ENCODE results near the gene EIF5. TPM values are rescaled to one million over a fixed set of nuclear protein-coding genes. Genes with fewer than 3 reads are reported as not detected.

EIF5 gene
- total and polyA plus RNA-seq, 7 donors, result 70.3 to 305 (median 170) TPM

DNA sequence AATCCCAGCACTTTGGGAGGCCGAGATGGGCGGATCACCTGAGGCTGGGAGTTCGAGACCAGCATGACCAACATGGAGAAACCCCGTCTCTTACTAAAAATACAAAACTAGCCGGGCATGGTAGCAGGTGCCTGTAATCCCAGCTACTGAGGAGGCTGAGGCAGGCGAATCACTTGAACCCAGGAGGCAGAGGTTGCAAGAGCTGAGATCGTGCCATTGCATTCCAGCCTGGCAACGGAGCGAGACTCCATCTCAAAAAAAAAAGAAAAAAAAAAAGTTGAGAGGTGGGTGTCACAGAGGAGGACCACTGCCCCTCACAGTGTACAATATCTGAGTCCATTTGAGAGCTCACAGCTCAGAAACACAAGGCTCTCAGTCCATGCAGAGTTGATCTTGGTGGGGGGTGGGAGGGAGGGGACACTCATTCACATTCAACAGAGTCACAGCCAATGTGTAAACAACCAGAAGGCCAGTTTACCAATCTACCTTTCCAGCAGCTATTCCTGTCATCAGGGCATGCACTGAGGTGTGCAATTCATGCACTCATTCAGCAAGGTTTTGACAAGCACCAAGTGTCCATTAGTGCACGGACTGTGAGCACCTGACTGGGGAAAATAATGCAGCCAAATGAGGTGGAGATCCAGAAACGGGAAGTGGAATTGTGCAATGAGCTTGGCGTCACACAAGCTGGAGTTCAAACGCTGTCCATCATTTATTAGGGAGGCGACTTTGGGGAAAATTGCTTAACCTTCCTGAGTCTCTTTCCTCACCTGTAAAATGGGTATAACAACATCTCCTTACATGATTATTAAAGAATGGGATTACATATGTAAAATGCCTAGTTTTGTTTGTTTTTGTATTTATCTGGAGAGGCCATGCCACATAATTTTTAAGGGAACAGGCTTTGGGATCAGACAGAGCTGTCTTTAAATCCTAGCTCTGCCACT, 4.4 kb upstream of the EIF5 start:
- WGBS, 2 donors, result 73 to 75% methylated on average over 14 of the region's 14 CpGs
- Histone ChIP-seq H3K9me3 (no peaks in the 10 kb centered on the region), H3K36me3 (no peaks in the 10 kb centered on the region), H3K27ac (no peak overlapping the region), H3K4me1 (peaks cover 0 to 10% (median 9%) of the 10 kb centered on the region in 4 donors), H3K4me3 (no peak overlapping the region), H3K27me3 (no peaks in the 10 kb centered on the region)
- intact Hi-C loops (cut with DNase I), result loop anchor here (10.0 kb wide), 1 partner anchor 165 kb away; no protein-coding TSS in a partner anchor
- no peak for DNase-seq
- TF ChIP-seq, protein P1, sequence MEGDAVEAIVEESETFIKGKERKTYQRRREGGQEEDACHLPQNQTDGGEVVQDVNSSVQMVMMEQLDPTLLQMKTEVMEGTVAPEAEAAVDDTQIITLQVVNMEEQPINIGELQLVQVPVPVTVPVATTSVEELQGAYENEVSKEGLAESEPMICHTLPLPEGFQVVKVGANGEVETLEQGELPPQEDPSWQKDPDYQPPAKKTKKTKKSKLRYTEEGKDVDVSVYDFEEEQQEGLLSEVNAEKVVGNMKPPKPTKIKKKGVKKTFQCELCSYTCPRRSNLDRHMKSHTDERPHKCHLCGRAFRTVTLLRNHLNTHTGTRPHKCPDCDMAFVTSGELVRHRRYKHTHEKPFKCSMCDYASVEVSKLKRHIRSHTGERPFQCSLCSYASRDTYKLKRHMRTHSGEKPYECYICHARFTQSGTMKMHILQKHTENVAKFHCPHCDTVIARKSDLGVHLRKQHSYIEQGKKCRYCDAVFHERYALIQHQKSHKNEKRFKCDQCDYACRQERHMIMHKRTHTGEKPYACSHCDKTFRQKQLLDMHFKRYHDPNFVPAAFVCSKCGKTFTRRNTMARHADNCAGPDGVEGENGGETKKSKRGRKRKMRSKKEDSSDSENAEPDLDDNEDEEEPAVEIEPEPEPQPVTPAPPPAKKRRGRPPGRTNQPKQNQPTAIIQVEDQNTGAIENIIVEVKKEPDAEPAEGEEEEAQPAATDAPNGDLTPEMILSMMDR (IDR thresholded peaks at IDR 0.05), result no peak
- TF ChIP-seq POLR2AphosphoS5 (IDR thresholded peaks at IDR 0.05), result peak in 1 of 4 donors; percentile 19

DNA sequence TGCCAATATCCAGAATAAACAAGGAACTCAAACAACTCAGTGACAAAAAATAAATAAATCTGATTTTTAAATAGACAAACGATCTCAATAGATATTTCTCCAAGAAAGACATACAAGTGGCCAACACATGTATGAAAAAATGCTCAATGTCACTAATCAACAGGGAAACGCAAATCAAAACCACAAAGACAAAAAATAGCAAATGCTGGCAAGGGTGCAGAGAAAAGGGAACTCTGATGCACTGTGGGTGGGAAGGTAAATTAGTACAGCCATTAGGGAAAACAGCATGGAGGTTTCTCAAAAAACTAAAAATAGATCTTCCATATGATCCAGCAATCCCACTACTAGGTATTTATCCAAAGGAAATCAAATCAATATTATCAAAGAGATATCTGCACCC, 3.5 kb upstream of the EIF5 start:
- no peaks in the 10 kb centered on the region for H3K9me3 ChIP-seq
- H3K4me1 ChIP-seq, result peaks cover 0 to 14% (median 12%) of the 10 kb centered on the region in 4 donors
- no peak overlapping the region for H3K27ac ChIP-seq
- 51 to 57% methylated on average over 2 of the region's 2 CpGs for WGBS, 2 donors
- H3K36me3 ChIP-seq, result peaks cover under 1 to 3% (median 1%) of the 10 kb centered on the region in 4 donors
- H3K4me3 ChIP-seq, result no peak overlapping the region
- no peaks in the 10 kb centered on the region for H3K27me3 ChIP-seq
- intact Hi-C loops (cut with DNase I), result loop anchor here (10.0 kb wide), 1 partner anchor 164 kb away; no protein-coding TSS in a partner anchor
- TF ChIP-seq POLR2AphosphoS5 (IDR thresholded peaks at IDR 0.05) (no peak), EP300 (IDR thresholded peaks at IDR 0.05) (no peak), POLR2A (IDR thresholded peaks at IDR 0.05) (no peak)
- TF ChIP-seq, protein P1 (IDR thresholded peaks at IDR 0.05), result no peak
- DNase-seq, result no peak

GRCh38 chr14:103332143-103332919, 1.7 kb upstream of the EIF5 start:
- WGBS, 2 donors, result 62 to 83% methylated on average over 9 of the region's 9 CpGs
- Histone ChIP-seq H3K27me3 (no peaks in the 10 kb centered on the region), H3K27ac (peak overlapping the region; percentile 99 to 100 (median 100)), H3K4me1 (peaks cover 0 to 30% (median 25%) of the 10 kb centered on the region in 4 donors), H3K36me3 (peaks cover 18 to 21% (median 19%) of the 10 kb centered on the region in 4 donors), H3K9me3 (no peaks in the 10 kb centered on the region), H3K4me3 (no peak overlapping the region)
- intact Hi-C loops (cut with DNase I), result loop anchor here (10.0 kb wide), 1 partner anchor 162 kb away; no protein-coding TSS in a partner anchor
- DNase-seq, result no peak
- TF ChIP-seq EP300 (IDR thresholded peaks at IDR 0.05) (no peak), POLR2AphosphoS5 (IDR thresholded peaks at IDR 0.05) (no peak), POLR2A (IDR thresholded peaks at IDR 0.05) (no peak)
- TF ChIP-seq, protein P1 (IDR thresholded peaks at IDR 0.05), result no peak

DNA sequence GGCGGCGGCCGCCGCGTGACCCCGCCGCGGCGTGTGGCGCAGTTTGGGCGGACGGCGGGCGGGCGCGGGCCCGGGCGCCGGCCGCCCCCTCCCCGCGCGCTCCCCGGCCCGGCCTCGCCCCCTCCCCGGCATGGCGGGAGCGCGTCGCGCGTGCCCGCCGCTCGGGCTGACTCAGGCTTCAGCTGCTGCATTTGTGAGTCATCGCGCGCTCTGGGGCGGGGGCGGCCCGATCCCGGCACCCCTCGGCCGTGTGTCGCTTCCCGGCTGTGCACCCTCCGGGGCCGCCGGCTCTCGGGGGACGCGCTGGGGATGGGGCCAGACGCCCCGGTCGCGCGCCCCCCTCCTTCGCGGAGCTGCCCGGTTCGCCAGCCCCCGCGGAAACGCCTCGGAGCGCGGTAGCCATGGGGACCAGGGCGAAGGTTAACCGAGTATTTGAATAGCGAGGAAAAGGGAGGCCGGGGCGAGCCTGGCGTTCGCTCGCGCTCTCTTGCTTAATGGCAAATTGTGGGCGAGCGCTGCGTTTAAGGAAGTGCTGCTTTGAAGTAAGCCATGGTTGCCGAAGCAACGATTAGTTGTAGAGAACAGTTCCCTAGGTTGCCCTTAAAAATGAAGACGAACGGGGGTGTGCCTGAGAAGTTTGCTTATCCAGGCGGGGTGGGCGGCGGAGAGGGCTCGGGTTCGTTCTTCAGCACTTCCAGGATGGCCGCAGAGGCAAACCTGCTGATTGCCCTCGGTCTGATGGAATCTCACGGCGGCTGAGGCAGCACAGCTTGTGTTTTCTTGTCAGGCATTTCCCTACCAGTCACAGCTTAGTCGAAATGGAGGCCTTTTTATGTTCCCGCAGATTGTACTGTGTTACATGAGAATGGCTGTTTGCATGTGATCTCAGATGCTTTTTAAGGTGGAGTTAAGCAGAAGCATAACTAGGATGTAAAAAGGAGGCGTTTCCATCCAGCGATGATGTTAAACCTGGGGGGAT, 896 bp downstream of the EIF5 start:
- peak overlapping the region; percentile 91 to 98 (median 98) for H3K4me3 ChIP-seq
- DNase-seq, result peak; percentile 83
- intact Hi-C loops (cut with DNase I), result loop anchor here (1.0 to 10.0 kb wide), 2 partner anchors 50 to 160 kb away; partner anchors contain the start of gene MARK3
- H3K9me3 ChIP-seq, result no peaks in the 10 kb centered on the region
- H3K36me3 ChIP-seq, result peaks cover 44 to 47% (median 45%) of the 10 kb centered on the region in 4 donors
- H3K27ac ChIP-seq, result peak overlapping the region; percentile 99 to 100 (median 100)
- WGBS, 2 donors, result 1% methylated on average over 97 of the region's 97 CpGs
- TF ChIP-seq POLR2A (IDR thresholded peaks at IDR 0.05), result no peak
- TF ChIP-seq EP300 (IDR thresholded peaks at IDR 0.05), result no peak
- peak in 3 of 4 donors; percentile 45 to 51 (median 48) for TF ChIP-seq POLR2AphosphoS5 (IDR thresholded peaks at IDR 0.05)
- TF ChIP-seq, protein P1 (IDR thresholded peaks at IDR 0.05), result no peak
- H3K4me1 ChIP-seq, result peaks cover 0 to 44% (median 28%) of the 10 kb centered on the region in 4 donors
- no peaks in the 10 kb centered on the region for H3K27me3 ChIP-seq
